Muscle layer of colon (tissue), 2 donors: ENCODE data around the gene GDA.

Experiments used
- H3K27ac ChIP-seq: one replicate; pipeline ENCODE4 v1.7.0; 2013; ENCODE audit warnings: low read depth, mild to moderate bottlenecking, low read length, moderate library complexity
- H3K27me3 ChIP-seq, 2 donors: one replicate each; pipeline ENCODE4 v1.7.0; 2013; ENCODE audit warnings: low read length in 2 of 2, mild to moderate bottlenecking in 2 of 2; ENCODE audit not compliant: insufficient read depth in 2 of 2, control insufficient read depth in 1 of 2
- H3K36me3 ChIP-seq: one replicate; pipeline ENCODE4 v1.7.0; 2013; ENCODE audit warnings: mild to moderate bottlenecking, low read length; ENCODE audit not compliant: insufficient read depth
- H3K4me1 ChIP-seq: one replicate; pipeline ENCODE4 v1.7.0; 2013; ENCODE audit warnings: mild to moderate bottlenecking, low read length; ENCODE audit not compliant: insufficient read depth
- H3K4me3 ChIP-seq, 2 donors: one replicate each; pipeline ENCODE4 v1.7.0; 2013; ENCODE audit warnings: low read length in 2 of 2, low read depth in 1 of 2, mild to moderate bottlenecking in 1 of 2, moderate library complexity in 1 of 2
- H3K9ac ChIP-seq: one replicate; pipeline ENCODE4 v1.7.0; 2013; ENCODE audit warnings: low read length
- H3K9me3 ChIP-seq: one replicate; pipeline ENCODE4 v1.7.0; 2013; ENCODE audit warnings: mild to moderate bottlenecking, low read length
- donor health status: abdominal sarcoma.
- donor health status: Adenocarcinoma of cecum.

The GDA gene

GRCh38 chr9:72185561-72185960 lies 36.3 kb downstream of the GDA start:
- Histone ChIP-seq H3K4me3 (no peak overlapping the region), H3K36me3 (no peaks in the 10 kb centered on the region), H3K9ac (no peak overlapping the region), H3K27me3 (no peaks in the 10 kb centered on the region), H3K9me3 (no peaks in the 10 kb centered on the region), H3K4me1 (no peaks in the 10 kb centered on the region), H3K27ac (no peak overlapping the region)

- Histone ChIP-seq H3K4me3 (no peak overlapping the region), H3K4me1 (no peaks in the 10 kb centered on the region), H3K27me3 (no peaks in the 10 kb centered on the region), H3K9ac (no peak overlapping the region), H3K9me3 (no peaks in the 10 kb centered on the region), H3K36me3 (no peaks in the 10 kb centered on the region), H3K27ac (no peak overlapping the region)
Measured at GRCh38 chr9:72187121-72187695, 38.0 kb downstream of the GDA start.

GRCh38 chr9:72188232-72188631 lies 39.0 kb downstream of the GDA start:
- no peaks in the 10 kb centered on the region for H3K9me3 ChIP-seq
- no peak overlapping the region for H3K27ac ChIP-seq
- no peaks in the 10 kb centered on the region for H3K4me1 ChIP-seq
- no peak overlapping the region for H3K9ac ChIP-seq
- no peaks in the 10 kb centered on the region for H3K36me3 ChIP-seq
- no peak overlapping the region for H3K4me3 ChIP-seq
- no peaks in the 10 kb centered on the region for H3K27me3 ChIP-seq

GRCh38 chr9:72193478-72193881 lies 44.2 kb downstream of the GDA start:
- Histone ChIP-seq H3K4me3 (no peak overlapping the region), H3K4me1 (no peaks in the 10 kb centered on the region), H3K36me3 (no peaks in the 10 kb centered on the region), H3K27me3 (no peaks in the 10 kb centered on the region), H3K9ac (no peak overlapping the region), H3K9me3 (no peaks in the 10 kb centered on the region), H3K27ac (no peak overlapping the region)

- Histone ChIP-seq H3K36me3 (no peaks in the 10 kb centered on the region), H3K27ac (no peak overlapping the region), H3K9ac (no peak overlapping the region), H3K4me3 (no peak overlapping the region), H3K9me3 (no peaks in the 10 kb centered on the region), H3K4me1 (no peaks in the 10 kb centered on the region), H3K27me3 (no peaks in the 10 kb centered on the region)
Measured at GRCh38 chr9:72199238-72199637, 50.0 kb downstream of the GDA start.

GRCh38 chr9:72200452-72200851 lies 51.2 kb downstream of the GDA start:
- Histone ChIP-seq H3K36me3 (no peaks in the 10 kb centered on the region), H3K4me3 (no peak overlapping the region), H3K9me3 (no peaks in the 10 kb centered on the region), H3K27ac (no peak overlapping the region), H3K9ac (no peak overlapping the region), H3K27me3 (no peaks in the 10 kb centered on the region), H3K4me1 (no peaks in the 10 kb centered on the region)

- Histone ChIP-seq H3K27me3 (no peaks in the 10 kb centered on the region), H3K27ac (no peak overlapping the region), H3K4me1 (no peaks in the 10 kb centered on the region), H3K9me3 (no peaks in the 10 kb centered on the region), H3K9ac (no peak overlapping the region), H3K36me3 (no peaks in the 10 kb centered on the region), H3K4me3 (no peak overlapping the region)
Measured at GRCh38 chr9:72202009-72202408, 52.8 kb downstream of the GDA start.

- no peaks in the 10 kb centered on the region for H3K36me3 ChIP-seq
- no peaks in the 10 kb centered on the region for H3K9me3 ChIP-seq
- H3K4me3 ChIP-seq = no peak overlapping the region
- no peaks in the 10 kb centered on the region for H3K4me1 ChIP-seq
- H3K9ac ChIP-seq = no peak overlapping the region
- H3K27me3 ChIP-seq = no peaks in the 10 kb centered on the region
- H3K27ac ChIP-seq = no peak overlapping the region
Measured at GRCh38 chr9:72203205-72203803, 54.1 kb downstream of the GDA start.

GRCh38 chr9:72204062-72204461 lies 54.8 kb downstream of the GDA start:
- no peaks in the 10 kb centered on the region for H3K9me3 ChIP-seq
- no peak overlapping the region for H3K9ac ChIP-seq
- H3K4me1 ChIP-seq = no peaks in the 10 kb centered on the region
- no peaks in the 10 kb centered on the region for H3K27me3 ChIP-seq
- no peak overlapping the region for H3K27ac ChIP-seq
- H3K4me3 ChIP-seq = no peak overlapping the region
- H3K36me3 ChIP-seq = no peaks in the 10 kb centered on the region

- Histone ChIP-seq H3K4me1 (no peaks in the 10 kb centered on the region), H3K27me3 (no peaks in the 10 kb centered on the region), H3K27ac (no peak overlapping the region), H3K36me3 (no peaks in the 10 kb centered on the region), H3K9ac (no peak overlapping the region), H3K4me3 (no peak overlapping the region), H3K9me3 (no peaks in the 10 kb centered on the region)
Measured at GRCh38 chr9:72205513-72205912, 56.3 kb downstream of the GDA start.

- no peaks in the 10 kb centered on the region for H3K27me3 ChIP-seq
- H3K27ac ChIP-seq = no peak overlapping the region
- H3K9me3 ChIP-seq = no peaks in the 10 kb centered on the region
- H3K4me1 ChIP-seq = no peaks in the 10 kb centered on the region
- no peaks in the 10 kb centered on the region for H3K36me3 ChIP-seq
- no peak overlapping the region for H3K9ac ChIP-seq
- H3K4me3 ChIP-seq = no peak overlapping the region
Measured at GRCh38 chr9:72207278-72207677, 58.0 kb downstream of the GDA start.

GRCh38 chr9:72210522-72210921 lies 61.3 kb downstream of the GDA start:
- Histone ChIP-seq H3K4me3 (no peak overlapping the region), H3K4me1 (no peaks in the 10 kb centered on the region), H3K9me3 (no peaks in the 10 kb centered on the region), H3K36me3 (no peaks in the 10 kb centered on the region), H3K27me3 (no peaks in the 10 kb centered on the region), H3K27ac (no peak overlapping the region), H3K9ac (no peak overlapping the region)
